Right lobe of liver (tissue), 4 donors: ENCODE data around the gene HLF.

ENCODE experiments used
- CTCF ChIP-seq, 4 donors: fragments of 200-600 bp in 3 of 4; fragments of 450-650 bp in 1 of 4; IDR thresholded peaks; one replicate each; pipeline versions ENCODE4 v1.5.1 to v1.8.0; 2016 to 2022; ENCODE audit warnings: antibody characterized with exemption in 4 of 4, mild to moderate bottlenecking in 2 of 4
- POLR2A ChIP-seq: fragments of 450-650 bp; IDR thresholded peaks from one replicate; pipeline ENCODE4 v1.6.1; 2017; ENCODE audit warnings: antibody characterized with exemption, mild to moderate bottlenecking
- donor health status: DM: no; HTN: no; CAD: no.
- donor health status: DM: no; HTN: no; CAD: no.
- donor health status: DM: no; HTN: yes; CAD: no.

- TF ChIP-seq CTCF (IDR thresholded peaks at IDR 0.05) (no peak), POLR2A (no peak)
Measured at GRCh38 chr17:55344514-55344997, 79.8 kb downstream of the HLF start.
